SW 1271 (cell line): ENCODE results near the gene SMARCC2.

Experiments used
- DNase-seq, 2 experiments: peaks; one replicate each; lab custom pipeline; 2025; lab: John Stamatoyannopoulos, UW

Gene SMARCC2

DNA sequence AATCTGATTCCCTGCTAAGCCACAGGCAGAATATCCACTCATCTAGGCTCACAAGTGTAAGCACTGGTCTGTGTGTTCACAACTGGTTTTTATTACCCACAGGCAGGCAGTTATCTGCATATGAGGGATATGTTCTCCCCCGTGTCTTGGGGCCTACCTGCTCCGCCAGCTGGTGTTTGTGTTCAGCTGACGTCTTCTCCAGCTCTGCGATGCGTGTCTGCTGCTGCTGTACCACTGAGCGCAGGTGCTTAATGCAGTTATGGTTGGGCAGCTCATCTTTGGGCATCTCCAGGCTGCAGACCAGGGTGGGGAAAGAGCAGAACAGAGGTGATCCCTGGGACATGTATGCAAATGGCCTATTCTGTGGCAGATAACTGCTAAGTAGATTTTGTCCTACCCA is 18.7 kb upstream of the SMARCC2 start:
- DNase-seq, result no peak

DNA sequence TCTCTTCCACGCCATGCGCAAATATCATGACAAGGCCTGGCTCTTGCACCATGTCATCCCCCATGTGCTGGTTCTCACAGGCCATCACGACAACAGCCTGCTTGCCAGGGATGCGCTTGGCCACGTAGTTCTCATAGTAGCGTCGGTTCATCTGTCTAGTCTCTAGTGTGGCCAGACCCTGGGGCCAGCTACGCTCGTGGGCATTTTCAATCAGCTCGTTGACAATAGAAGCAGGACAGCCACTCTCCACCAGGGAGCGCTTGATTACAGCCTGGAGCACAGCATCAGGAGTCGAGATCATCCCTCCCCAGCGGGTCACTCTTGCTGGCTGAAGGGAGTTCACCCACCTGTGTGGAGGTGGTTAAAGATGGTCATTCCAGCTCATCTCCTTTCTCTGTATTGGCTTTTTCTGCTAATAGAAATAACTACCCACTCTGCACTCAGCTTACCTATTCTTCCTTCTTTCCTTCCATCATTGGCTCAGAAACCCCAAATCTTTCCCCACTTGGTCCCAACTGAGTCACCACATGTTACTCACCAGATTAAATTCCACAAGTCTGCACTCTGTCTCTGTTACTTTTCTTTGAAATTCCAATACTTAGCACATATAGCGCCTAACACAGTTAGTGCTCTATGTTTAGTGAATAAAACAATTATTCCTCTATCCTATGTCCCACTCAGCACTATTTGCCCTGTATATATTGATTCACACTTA is 17.3 kb upstream of the SMARCC2 start:
- DNase-seq, result peak in 1 of 2 experiments; percentile 27

DNA sequence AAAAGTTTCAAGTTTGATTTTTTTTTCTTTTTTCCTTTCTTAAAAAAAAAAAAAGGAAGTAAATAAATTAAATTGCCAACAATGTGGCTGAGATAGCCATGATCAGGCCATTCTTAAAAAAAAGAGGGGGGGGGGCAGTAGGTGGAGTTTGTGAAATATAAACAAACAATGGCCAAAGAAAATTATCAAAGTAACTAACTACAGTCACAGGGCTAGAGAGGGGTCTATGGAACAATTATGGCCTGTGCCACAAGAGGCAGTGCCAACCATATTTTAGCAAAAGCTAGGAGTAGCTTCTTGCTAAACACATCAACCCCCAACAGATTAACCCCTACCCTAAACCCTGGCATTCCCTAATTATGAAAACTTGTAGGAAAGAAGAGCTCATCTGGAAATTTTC is 16.2 kb upstream of the SMARCC2 start:
- peak in 1 of 2 experiments; percentile 24 for DNase-seq

DNA sequence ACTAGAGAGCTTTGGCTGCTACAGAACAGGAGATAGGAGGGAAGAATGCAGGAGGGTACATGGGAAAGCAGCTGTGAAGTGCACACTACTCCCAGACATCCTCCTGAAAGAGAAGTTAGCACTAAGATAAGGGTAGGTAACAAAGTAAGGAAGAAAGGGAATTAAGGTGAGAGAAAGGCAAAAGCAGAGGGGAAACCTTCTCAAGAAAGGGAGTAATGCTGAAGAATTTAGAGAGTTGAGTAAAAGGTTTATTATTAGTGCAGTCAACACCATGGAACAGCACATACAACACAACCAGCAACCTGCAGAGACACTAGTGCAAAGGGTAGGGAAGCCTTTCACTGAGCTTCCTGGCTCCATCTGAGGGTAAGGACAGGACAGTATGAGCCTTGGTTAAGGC is 15.0 kb upstream of the SMARCC2 start:
- no peak for DNase-seq

DNA sequence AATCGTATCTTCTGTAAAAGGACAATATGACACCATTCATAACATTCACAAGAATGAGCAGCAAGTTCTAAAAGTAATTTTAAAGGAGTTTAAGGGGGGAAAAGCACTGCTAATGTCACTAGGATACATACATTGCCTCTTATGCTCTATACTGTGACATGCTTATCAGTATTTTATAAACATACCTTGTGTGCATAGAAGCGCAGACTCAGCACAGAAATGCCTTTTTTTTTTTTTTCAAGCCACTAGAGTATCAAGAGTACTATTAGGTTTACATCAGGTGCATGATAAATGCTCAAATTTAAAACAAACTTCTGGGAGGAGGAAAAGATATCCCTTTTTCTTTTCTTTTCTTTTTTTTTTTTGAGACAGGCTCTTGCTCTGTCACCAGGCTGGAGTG is 13.6 kb upstream of the SMARCC2 start:
- no peak for DNase-seq

DNA sequence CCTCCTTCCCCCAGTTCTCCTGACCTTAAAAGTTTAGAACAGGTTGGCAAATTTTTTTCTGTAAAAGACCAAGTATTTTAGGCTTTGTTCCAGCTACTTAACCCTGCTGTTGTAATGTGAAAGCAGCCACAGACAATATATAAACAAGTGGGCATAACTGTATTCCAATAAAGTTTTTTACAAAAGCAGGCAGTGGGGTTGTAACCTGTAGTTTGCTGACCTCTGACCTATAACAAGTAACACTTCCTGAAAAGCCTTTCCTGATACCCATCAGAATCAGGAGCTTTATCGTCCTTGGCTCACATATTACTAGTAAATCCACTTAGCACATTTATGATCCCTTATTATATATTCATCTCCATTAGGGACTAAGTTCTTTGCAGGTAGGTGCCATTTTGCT is 13.1 kb upstream of the SMARCC2 start:
- no peak for DNase-seq

DNA sequence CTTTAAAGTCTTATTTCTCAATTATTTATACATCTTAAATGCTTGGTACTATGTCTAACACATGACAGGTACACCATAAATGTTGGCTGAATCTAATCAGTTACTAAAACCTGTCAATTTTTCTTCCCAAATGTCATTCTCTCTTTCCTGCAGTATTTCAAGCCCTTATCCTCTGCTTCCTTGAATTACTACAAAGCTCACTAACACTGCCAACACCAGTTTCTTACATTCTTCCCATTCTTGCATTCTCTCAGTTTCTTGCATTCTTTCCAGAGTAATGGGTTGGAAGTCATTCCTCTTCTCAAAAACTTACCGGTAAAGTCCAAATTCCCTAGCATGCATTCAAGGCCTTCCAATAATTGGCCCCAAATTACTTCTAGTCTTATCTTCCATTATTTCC is 9.6 kb upstream of the SMARCC2 start:
- no peak for DNase-seq

DNA sequence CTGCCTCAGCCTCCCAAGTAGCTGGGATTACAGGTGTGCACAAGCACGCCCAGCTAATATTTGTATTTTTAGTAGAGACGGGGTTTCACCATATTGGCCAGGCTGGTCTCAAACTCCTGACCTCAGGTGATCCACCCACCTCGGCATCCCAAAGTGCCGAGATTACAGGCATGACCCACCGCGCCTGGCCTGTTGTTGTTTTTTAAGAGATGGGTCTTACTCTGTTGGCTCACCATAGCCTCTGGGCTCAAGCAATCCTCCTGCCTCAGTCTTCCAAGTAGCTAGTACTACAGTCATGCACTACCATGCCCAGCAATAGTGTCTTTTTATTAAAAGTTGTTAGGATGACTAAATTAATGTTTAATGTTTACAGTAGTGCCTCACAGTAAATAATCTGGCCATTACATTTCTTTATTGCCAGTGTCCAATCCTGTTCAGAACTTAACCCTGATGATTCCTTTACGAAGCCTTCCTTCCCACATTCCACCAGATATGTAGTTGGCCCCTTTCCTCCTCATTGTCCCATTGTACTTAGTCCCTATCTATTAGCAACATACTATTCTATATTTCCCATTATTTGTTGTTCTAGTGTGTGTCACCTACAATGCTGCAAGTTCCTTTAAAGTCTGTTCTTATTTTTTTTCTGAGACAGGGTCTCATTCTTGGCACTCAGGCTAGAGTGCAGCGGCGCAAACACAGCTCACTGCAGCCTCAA is 8.8 kb upstream of the SMARCC2 start:
- DNase-seq, result no peak

DNA sequence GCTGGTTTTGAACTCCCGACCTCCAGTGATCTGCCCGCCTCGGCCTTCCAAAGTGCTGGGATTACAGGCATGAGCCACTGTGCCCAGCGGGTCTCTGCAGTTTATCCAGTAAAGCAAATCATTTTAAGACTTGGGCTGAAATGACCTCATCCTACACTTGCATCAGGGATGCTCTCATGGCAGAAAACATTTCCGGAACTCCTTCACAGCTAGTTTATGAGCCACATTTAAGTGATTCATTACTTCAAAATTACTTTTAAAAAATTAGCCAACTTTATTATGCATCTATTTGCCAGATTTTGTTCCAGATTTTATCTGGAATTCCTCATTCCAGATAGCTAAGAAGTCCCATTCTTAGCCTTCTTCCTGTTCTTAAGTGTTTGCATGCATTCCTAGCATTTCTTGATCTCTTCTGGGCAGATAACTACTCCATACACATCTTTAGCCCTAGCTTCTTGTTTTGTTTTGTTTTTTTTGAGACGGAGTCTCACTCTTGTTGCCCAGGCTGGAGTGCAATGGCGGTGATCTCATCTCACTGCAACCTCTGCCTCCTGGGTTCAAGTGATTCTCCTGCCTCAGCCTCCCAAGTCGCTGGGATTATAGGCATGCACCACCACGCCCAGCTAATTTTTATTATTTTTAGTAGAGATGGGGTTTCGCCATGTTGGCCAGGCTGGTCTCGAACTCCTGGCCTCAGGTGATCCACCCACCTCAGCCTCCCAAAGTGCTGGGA is 7.7 kb upstream of the SMARCC2 start:
- DNase-seq, result peak in 1 of 2 experiments; percentile 72

DNA sequence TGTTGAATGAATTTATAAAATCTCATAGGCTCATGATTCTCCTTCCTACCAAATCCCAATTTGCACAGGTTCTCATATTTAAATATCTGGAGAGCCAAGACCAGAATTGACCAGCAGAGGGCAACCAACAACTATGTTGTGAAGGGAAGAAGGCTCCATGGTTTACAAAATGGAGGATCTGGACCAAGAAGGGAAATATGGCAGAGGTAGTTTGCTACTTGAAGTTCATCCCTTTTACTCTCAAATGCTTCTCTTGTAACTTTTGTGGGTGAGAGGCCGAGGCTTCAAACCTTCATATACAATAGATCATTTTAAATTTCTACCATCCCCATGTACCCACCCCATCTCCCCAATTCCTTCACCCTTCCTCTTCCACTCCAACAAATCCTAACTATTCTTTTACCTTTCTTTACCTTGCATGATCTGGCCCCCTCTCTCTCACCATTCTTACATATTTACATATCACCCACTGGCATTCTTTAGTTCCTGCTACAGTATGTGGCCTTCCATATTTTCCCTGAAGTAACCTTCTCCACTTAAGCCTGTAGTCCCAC is 3.8 kb upstream of the SMARCC2 start:
- peak; percentile 56 to 85 for DNase-seq

DNA sequence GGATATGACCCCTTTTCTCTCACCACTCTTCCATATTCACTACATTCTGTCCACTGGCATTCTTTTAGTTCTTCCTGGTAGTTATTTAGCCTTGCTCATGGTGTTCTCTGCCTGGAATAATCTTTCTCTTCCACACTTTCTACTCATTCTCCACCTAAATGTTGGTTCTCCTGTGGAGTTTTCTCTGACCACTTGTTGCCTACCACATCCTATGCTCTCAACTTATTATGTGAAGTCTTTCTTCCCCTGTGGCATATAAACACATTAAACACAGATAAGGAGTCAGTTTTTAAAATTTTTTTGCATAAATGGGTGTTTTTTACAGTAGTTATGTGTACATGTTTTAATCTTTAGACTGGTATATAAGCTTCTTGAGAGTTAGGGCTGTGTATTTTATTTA is 3.3 kb upstream of the SMARCC2 start:
- DNase-seq, result no peak

DNA sequence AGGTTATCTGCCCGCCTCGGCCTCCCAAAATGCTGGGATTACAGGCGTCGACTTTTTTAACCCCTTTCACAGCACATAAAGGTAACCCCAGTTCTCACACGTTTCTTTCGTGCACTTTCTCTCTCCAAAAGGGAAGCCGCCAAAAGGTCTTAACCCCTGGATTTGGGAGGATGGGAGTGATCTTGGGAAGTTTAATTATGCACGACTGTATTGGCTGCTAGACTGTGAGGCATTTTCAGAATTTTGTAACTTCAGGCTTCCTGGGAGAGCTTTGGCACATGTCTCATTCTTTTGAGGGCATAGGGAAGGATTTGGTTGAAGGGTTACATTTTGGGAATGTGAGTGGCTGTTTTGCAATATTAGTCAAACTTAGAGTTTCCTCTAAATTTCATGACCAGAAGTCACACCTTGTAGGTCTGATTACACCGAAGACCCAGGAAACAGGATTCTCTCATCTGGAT is 1.4 kb upstream of the SMARCC2 start:
- DNase-seq, result no peak

DNA sequence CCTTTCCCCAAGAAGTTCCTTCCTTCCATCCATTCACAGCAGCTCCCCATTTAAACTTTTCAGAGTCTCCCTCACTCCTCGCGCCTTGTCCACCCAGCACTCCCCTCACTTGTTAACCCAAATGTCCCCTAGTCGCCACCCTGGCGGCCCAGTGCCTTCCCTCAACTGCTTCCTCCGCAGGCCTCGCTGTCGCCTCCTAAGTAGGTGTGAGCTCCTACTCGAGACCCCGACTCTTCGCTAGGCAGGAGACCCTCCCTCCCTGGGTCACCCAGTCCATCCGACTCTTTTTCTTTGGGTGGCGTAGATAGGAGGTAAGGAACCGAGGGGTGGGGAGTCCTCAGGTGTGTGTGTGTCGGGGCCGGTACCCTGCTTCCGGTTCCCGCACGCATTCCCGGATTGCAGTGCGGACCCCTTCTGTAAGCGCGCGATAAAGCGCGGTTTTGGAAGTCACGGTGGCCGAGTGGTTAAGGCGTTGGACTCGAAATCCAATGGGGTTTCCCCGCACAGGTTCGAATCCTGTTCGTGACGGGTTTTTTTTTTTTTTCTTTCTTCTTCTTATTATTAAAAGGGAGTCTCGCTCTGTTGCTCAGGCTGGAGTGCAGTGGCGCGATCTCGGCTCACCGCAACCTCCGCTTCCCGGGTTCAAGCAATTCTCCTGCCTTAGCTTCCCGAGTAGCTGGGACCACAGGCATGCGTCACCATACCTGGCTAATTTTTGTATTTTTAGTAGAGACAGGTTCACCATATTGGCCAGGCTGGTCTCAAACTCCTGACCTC is 823 bp upstream of the SMARCC2 start:
- DNase-seq, result peak; percentile 66 to 69

DNA sequence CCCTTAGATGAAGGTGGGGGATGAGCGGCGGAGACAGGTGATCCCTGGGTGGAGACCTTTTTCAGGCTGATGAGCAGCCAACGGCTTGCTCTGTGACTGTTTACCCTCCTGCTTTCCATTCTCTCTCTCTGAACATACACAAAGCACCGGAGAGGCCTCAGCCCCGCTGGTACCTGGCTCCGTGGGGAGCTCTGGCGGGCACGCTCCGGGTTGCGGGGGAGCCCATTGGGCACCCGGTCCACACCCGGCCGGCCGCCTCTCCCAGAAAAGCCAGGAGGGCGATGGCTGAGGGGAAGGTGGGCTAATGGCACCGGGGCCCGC is 545 bp downstream of the SMARCC2 start:
- no peak for DNase-seq

DNA sequence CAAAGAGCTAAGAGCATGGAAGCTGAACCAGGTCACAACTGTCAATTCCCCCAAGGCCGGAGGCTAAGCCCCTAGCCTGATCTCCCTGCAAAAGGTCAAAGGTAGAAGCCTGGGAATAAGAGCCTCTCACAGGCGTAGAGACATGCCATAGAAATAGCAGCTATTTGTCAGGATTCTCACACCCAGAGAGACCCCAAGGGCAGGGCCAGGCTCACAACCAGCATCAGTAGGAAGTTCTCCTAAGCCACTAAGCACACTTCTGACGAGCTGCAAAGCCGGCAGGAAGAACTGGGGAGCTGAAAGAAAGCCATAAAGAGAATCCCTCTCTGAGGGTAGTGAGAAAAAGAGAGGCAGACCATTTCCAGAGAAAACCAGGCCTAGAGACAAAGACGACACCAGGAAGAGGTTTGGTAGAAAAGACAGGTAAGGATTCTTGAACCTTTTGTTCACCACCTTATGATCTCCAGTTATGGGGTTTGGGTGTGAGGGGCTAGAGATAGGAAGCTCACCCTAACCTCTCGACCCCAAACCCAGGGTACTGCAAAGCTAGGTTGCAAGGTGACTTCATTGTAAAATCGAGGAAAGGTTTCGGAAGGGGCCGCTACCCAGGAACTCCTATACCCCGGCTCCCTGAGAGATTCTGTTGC is 1.0 kb downstream of the SMARCC2 start:
- DNase-seq, result no peak

DNA sequence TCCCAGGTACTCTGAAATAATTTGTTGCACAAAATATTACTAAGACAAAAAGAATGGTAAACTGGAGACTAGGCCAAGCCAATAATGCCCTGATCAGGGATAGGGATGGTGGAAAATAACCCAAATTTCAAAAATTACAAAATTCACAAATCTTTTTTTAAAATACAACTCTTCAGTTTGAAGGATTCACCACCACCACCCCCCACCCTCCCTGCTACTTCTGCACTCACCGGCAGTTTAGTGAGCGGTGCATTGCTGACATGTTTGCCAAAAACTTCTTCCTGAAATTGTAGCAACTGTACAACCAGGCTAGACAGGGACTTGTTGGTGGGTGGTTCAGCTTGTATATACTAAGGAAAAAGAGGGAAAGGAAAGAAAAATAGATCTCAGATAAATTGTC is 2.3 kb downstream of the SMARCC2 start:
- DNase-seq, result no peak

DNA sequence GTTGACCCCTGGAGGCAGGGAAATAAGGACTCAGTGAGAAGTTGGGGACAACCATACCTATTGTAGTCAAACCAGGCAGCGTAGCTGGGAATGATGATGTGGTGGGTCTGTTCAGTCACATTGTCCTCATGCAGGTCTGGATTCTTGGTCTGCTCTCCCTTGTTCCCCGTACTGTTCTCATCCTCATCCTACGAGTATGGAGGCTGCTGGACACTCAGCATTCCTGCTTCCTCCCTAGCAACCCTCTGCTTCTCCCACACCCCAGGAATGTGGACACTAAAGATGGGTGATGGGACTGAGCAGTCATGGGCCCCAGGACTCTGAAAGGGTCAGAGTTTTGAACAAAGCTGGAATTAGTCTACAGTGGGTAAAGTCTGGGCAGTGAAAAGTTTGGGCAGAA is 10.9 kb downstream of the SMARCC2 start:
- no peak for DNase-seq

DNA sequence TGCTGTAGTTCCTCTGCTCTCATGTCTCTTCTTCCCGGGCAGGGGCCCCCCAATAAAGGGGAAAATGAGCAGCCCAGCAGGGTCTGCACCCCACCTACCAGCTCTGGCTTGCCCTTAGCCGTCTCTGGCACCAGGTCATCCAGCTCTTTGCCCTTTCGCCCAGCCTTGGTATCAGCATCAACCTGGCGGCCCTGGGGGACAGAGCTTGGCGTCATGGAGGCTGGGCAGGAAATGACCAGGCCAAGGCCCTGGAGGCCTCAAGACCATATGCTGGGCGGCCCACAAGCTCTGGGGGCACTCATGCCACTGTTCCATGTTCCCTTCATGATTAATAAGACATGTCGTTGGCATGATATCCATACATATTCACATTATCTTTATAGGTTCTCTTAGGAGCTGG is 16.4 kb downstream of the SMARCC2 start:
- DNase-seq, result no peak

DNA sequence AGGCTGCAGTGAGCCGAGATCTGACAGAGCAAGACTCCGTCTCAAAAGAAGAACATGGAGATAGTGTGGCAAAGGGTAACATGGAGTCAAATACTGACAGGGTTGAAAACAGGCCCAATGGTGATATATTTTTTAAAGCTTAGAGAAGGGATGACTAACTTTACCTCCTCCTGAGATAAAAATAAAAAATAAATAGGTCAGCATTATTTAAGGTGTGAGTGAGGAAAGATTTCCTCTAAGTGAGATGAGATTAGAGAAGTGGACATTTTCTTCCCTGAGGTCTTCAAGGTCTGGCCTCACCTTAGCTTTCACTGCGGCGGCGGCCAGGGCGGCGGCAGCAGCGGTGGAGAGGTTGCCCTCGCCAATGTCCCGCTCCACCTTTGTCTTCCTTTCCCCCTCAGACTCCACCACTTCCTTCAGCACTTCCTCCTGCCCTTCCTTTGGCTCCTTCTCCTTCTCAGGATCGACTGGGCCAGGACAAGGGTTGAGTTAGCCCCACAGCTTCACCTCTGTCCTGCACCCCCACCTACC is 20.0 kb downstream of the SMARCC2 start:
- DNase-seq, result no peak

DNA sequence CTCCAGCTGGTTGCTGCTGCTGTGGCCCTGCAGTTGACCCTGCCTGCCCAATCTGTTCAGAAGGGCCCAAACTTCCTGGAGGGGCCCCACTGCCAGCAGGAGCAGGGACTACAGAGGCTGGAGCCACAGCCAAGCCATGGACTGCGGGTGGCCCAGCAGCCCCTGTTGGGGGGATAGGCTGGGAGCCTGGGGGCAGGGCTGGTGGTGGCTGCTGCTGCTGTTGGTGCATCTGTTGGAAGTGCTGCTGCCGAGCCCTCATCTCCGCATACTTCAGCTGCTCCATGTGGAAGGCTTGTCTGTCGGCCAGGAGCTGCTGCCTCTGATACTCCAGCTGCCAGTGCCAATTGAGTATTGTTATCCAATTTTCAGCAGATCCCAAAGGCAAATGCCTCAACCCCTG is 23.9 kb downstream of the SMARCC2 start:
- no peak for DNase-seq

DNA sequence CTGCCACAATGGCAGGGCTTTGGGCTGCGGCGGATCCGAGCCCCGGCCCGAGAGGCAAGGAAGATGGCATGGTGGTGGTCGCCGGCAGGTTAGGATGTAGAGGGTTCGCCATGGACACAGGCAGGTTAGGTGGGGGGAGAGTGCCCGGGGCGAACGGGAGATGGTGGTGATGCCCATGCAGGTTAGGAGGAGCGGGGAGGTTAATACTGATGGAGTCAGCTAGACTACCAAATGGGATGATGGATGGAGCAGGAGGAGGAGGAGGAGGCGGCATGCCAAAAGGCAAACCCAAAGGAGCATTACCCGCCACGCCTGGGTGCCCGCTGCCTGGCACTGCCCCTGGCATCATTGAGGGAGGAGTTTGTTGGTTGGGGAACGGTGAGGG is 24.9 kb downstream of the SMARCC2 start:
- no peak for DNase-seq
